GM10248 (cell line): ENCODE results near the gene DISC1.

ENCODE experiments used
- CTCF ChIA-PET: fragments of 300-600 bp; sonication (Branson Sonifier 250); formaldehyde crosslinking; extraction: SDS; loops from one replicate; lab custom pipeline; 2021; ENCODE audit warnings: antibody characterized with exemption; lab: Yijun Ruan, JAX
- POLR2A ChIA-PET: fragments of 350-650 bp; sonication (Branson Sonifier 250); formaldehyde crosslinking; extraction: SDS; loops from one replicate; lab custom pipeline; 2020; ENCODE audit warnings: antibody characterized with exemption; lab: Yijun Ruan, JAX
- DNase-seq: peaks from one replicate; pipeline ENCODE4 v3.0.0; 2012; ENCODE audit errors: extremely low spot score
- CTCF ChIP-seq: IDR thresholded peaks from 2 replicates; pipeline ENCODE4 v1.5.1; 2012; ENCODE audit warnings: mild to moderate bottlenecking, low read depth; ENCODE audit errors: extremely low read depth, missing control alignments, control extremely low read depth

DISC1 gene

GRCh38 chr1:231855926-231856325 is 229.3 kb downstream of the DISC1 start:
- TF ChIP-seq CTCF = no peak
- ChIA-PET CTCF (interaction anchor here (2.3 kb wide), 1 partner anchor 11 kb away, joined by 15 read pairs; no protein-coding TSS in a partner anchor), POLR2A (no interaction called here)
- no peak for DNase-seq

- ChIA-PET POLR2A (no interaction called here), CTCF (interaction anchor here (2.3 kb wide), 1 partner anchor 10 kb away, joined by 15 read pairs; no protein-coding TSS in a partner anchor)
- no peak for TF ChIP-seq CTCF
- no peak for DNase-seq
These were observed 229.8 kb downstream of the DISC1 start for GRCh38 chr1:231856426-231856825.

DNA sequence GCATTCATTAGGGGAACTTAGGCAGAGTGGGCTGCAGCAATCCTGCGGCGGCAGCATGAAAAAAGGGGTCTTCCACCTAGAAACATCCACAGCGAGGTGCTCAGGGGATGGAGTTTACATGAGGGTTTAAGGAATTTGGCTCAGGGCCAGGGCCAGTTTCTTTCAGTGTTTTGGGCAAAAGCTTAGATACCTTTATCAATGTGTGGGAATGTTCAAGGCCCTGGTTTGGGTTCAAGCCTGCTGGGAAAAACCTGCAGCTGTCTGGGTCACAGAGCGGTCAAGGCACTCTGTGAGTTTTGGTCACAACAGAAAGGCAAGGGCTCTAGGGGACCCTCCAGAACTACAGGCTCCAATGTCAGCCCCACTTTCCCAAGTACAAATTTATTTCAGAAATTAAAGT is 230.3 kb downstream of the DISC1 start:
- TF ChIP-seq CTCF = no peak
- POLR2A ChIA-PET = no interaction called here
- no peak for DNase-seq
- CTCF ChIA-PET = interaction anchor here (2.3 kb wide), 1 partner anchor 10 kb away, joined by 15 read pairs; no protein-coding TSS in a partner anchor

DNA sequence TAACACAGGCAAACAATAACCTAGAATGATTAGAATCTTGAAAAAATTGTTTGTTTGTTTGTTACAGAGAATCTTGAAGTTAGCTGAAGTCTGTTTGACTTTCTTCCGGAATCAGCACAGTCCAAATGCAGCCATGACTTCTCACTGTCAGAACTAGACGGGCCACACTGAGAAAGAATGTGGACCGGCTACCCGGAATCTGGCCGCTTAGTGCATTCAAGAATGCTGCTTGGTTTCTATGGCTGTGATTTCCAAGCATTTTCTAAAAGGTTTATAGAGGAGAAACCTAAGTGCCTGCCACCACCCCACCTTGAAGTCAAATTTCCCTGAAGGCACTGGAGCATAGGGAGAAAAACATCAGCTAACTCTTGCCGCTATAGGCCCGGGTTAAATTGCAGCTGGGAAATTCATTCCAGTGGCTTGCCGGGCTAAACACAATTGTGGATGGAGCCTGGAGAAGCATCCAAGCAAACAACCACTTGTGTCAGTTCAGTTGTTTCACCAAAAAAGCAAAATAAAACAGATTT is 231.1 kb downstream of the DISC1 start:
- no peak for DNase-seq
- POLR2A ChIA-PET = no interaction called here
- TF ChIP-seq CTCF = no peak
- CTCF ChIA-PET = interaction anchor here (2.3 kb wide), 1 partner anchor 9 kb away, joined by 15 read pairs; no protein-coding TSS in a partner anchor

DNA sequence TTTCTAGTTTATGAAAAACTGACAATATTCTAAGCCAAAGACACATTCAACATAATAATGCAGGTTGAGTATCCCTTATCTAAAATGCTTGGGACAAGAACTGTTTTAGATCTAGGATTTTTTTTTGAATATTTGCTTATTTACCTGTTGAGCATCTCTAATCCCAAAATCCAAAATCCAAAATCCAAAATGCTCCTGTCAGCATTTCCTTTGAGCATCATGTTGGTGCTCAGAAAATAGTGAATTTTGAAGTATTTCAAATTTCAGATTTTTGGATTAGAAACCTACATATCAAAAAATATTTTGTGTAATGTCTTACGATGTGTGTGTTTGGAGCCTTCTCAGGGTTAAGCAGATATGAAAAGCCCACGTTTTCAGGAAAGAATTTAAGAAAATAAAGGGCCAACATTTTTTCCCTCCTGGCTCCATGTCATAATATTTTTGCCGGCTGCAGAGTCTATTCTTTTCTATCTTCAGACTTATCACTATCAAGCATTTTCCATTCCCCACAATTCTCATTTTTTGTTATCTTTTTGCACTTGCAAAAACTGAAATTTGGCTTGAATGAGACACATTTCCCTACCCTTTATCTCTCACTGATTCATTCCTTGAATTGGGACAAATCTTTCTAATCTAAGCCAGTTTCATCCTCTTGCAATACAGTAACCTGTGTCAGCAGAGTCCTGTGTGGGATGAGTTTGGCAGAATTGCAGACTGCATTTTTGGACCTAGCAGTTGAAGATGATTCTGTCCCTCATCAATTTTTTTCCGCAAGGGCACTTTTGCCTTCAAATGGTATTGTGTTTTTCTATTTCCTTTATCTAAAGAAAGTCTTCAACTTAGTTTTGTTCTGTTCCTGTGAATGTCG is 233.9 kb downstream of the DISC1 start:
- DNase-seq = no peak
- ChIA-PET POLR2A (no interaction called here), CTCF (no interaction called here)
- no peak for TF ChIP-seq CTCF

DNA sequence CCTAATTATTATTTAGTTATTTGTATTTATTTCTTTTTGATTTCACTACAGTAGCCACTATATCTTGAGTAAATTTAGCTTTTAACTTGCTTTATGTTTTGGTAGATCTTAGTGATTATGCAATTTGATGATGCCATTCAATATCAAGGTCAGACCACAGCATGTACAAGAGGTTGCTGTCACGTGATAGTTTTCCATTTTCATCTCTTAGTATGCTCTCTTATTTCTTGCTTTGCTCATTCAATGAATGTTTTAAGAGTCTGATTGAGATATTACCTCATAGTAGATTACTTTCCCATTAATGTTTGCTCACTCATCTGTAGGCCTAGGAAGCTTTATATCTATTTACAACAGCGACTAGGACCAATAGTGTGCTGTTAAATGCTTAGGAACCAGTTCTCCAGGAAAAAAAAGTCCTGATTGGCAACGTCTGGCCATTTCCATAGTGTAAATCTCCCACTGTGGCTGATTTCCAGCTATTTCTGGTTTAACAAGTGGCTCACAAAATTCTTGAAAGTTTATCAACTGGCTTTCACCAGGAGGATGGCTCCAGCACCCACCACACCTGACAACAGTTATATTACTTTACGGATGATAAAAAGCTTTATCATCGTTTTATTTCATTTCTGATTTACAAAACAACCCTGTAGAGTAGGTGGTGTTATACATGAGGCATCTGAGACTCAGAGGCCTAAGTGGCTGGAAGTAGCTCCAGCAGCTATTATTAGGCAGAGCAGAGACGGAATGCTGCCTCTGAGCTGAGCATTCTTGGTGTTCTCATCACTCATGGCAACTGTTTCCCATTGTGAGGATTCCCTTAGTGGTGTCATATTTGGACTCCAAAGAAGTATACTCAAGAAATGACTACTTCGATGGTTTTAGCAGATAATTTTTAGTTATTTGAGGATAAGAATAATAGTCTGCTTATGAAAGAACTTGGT is 235.2 kb downstream of the DISC1 start:
- no peak for TF ChIP-seq CTCF
- ChIA-PET POLR2A (no interaction called here), CTCF (no interaction called here)

More for the DNA sequence above, 235.2 kb downstream of the DISC1 start:
- no peak for DNase-seq
